IMR-90 (cell line): ENCODE data around the gene INPP5J. TPM values are rescaled to one million over a fixed set of nuclear protein-coding genes. Genes with fewer than 3 reads are reported as not detected.

ENCODE experiments used
- ATAC-seq: fragments of 200-7000 bp; cut with Tn5 transposase; 2 replicates; pipeline ENCODE4 v1.9.1; 2020; ENCODE audit warnings: low read depth, mild to moderate bottlenecking, moderate library complexity
- BruUV-seq: library from RNA; stranded (reverse); fragments of 400-500 nt; replicated peaks from 2 replicates; lab custom pipeline; 2021; lab: Mats Ljungman, UMichigan
- CTCF ChIA-PET: fragments of 300-600 bp; formaldehyde crosslinking; extraction: SDS; loops from one replicate; lab custom pipeline; 2021; ENCODE audit warnings: antibody characterized with exemption; lab: Yijun Ruan, JAX
- POLR2A ChIA-PET: fragments of 300-600 bp; sonication (Branson Sonifier 250); formaldehyde crosslinking; loops from one replicate; lab custom pipeline; 2022; ENCODE audit warnings: antibody characterized with exemption; ENCODE audit not compliant: unreplicated experiment; lab: Charles Lee
- DNase-seq: peaks from one replicate; pipeline ENCODE4 v3.0.0; 2013
- H2AFZ ChIP-seq: replicated peaks from 2 replicates; pipeline ENCODE3; 2013; ENCODE audit warnings: low read length, mild to moderate bottlenecking; ENCODE audit not compliant: poor library complexity
- H2AK5ac ChIP-seq: 2 replicates; pipeline ENCODE4 v1.6.1; 2013; ENCODE audit warnings: low read depth, low read length, inconsistent platforms
- H2AK9ac ChIP-seq: replicated peaks from 2 replicates; pipeline ENCODE3; 2013; ENCODE audit warnings: mild to moderate bottlenecking, low read depth, low read length, moderate library complexity; ENCODE audit not compliant: poor library complexity
- H2BK120ac ChIP-seq: 2 replicates; pipeline ENCODE4 v1.6.1; 2013; ENCODE audit warnings: low read depth, low read length, inconsistent platforms
- H2BK15ac ChIP-seq: 3 replicates; pipeline ENCODE4 v1.6.1; 2013; ENCODE audit warnings: low read depth, low read length, inconsistent platforms
- H2BK20ac ChIP-seq: 2 replicates; pipeline ENCODE4 v1.6.1; 2013; ENCODE audit warnings: low read depth, mild to moderate bottlenecking, inconsistent platforms, low read length, moderate library complexity
- H2BK5ac ChIP-seq: 2 replicates; pipeline ENCODE4 v1.6.1; 2013; ENCODE audit warnings: mild to moderate bottlenecking, low read depth, low read length, inconsistent platforms; ENCODE audit not compliant: poor library complexity, severe bottlenecking
- H3K14ac ChIP-seq: replicated peaks from 2 replicates; pipeline ENCODE4 v1.6.1; 2013; ENCODE audit warnings: low read depth, low read length, inconsistent platforms
- H3K18ac ChIP-seq: 2 replicates; pipeline ENCODE4 v1.6.1; 2013; ENCODE audit warnings: low read depth, low read length, control low read depth
- H3K23ac ChIP-seq: 2 replicates; pipeline ENCODE4 v1.6.1; 2013; ENCODE audit warnings: low read depth, low read length, inconsistent platforms
- H3K27ac ChIP-seq: 2 replicates; pipeline ENCODE4 v1.5.1; 2013; ENCODE audit warnings: mild to moderate bottlenecking, control low read depth, low read length; ENCODE audit not compliant: insufficient read depth
- H3K27me3 ChIP-seq: 2 replicates; pipeline ENCODE4 v1.6.1; 2013; ENCODE audit warnings: low read length; ENCODE audit not compliant: control insufficient read depth, insufficient read depth
- H3K36me3 ChIP-seq: 2 replicates; pipeline ENCODE4 v1.6.1; 2013; ENCODE audit warnings: low read length, mixed read lengths; ENCODE audit not compliant: control insufficient read depth, insufficient read depth
- H3K4ac ChIP-seq: 2 replicates; pipeline ENCODE4 v1.6.1; 2013; ENCODE audit warnings: low read depth, low read length, inconsistent platforms
- H3K4me1 ChIP-seq: 2 replicates; pipeline ENCODE4 v1.6.1; 2013; ENCODE audit warnings: low read length, mixed read lengths; ENCODE audit not compliant: control insufficient read depth, insufficient read depth
- H3K4me2 ChIP-seq: 2 replicates; pipeline ENCODE4 v1.6.1; 2013; ENCODE audit warnings: low read depth, mild to moderate bottlenecking, control low read depth, low read length, moderate library complexity
- H3K4me3 ChIP-seq: 2 replicates; pipeline ENCODE4 v1.5.1; 2013; ENCODE audit warnings: low read depth, mild to moderate bottlenecking, control low read depth, low read length, moderate library complexity; ENCODE audit not compliant: insufficient read depth
- H3K56ac ChIP-seq: 2 replicates; pipeline ENCODE4 v1.6.1; 2013; ENCODE audit warnings: low read length, inconsistent platforms; ENCODE audit not compliant: insufficient read depth; ENCODE audit errors: extremely low read depth
- H3K79me1 ChIP-seq, 2 experiments: 2 replicates each; pipeline ENCODE4 v1.6.1; 2013; ENCODE audit warnings: low read length in 2 of 2, inconsistent platforms in 1 of 2, low read depth in 1 of 2
- H3K9ac ChIP-seq: 2 replicates; pipeline ENCODE4 v1.6.1; 2013; ENCODE audit warnings: low read depth, low read length, control low read depth
- H3K9me1 ChIP-seq: 2 replicates; pipeline ENCODE4 v1.6.1; 2013; ENCODE audit warnings: low read length, inconsistent platforms; ENCODE audit not compliant: insufficient read depth
- H3K9me3 ChIP-seq: 2 replicates; pipeline ENCODE4 v1.6.1; 2013; ENCODE audit warnings: low read length; ENCODE audit not compliant: control insufficient read depth, insufficient read depth
- H4K20me1 ChIP-seq: 2 replicates; pipeline ENCODE4 v1.6.1; 2013; ENCODE audit warnings: low read length, inconsistent platforms; ENCODE audit not compliant: insufficient read depth
- H4K5ac ChIP-seq: 2 replicates; pipeline ENCODE4 v1.6.1; 2013; ENCODE audit warnings: mild to moderate bottlenecking, low read depth, low read length, control low read depth
- H4K8ac ChIP-seq, 2 experiments: 2 replicates each; pipeline ENCODE4 v1.6.1; 2013; ENCODE audit warnings: low read depth in 2 of 2, low read length in 2 of 2, control low read depth in 1 of 2, inconsistent platforms in 1 of 2
- H4K91ac ChIP-seq: 2 replicates; pipeline ENCODE4 v1.6.1; 2013; ENCODE audit warnings: low read depth, low read length, inconsistent platforms; ENCODE audit not compliant: insufficient read depth
- CEBPB ChIP-seq: IDR thresholded peaks from 2 replicates; pipeline ENCODE4 v1.6.1; 2012; ENCODE audit warnings: low read depth, low read length, improper control_type of control experiment
- FOS ChIP-seq: fragments of 150-350 bp; IDR thresholded peaks from 2 replicates; pipeline ENCODE4 v1.6.1; 2016; ENCODE audit warnings: low read depth, low read length
- MAFK ChIP-seq: IDR thresholded peaks from 2 replicates; pipeline ENCODE4 v1.6.1; 2012; ENCODE audit warnings: low read depth, low read length, improper control_type of control experiment
- RFX5 ChIP-seq: IDR thresholded peaks from 2 replicates; pipeline ENCODE4 v1.8.0; 2012; ENCODE audit warnings: low read depth, mild to moderate bottlenecking, low read length, moderate library complexity
- USF2 ChIP-seq: fragments of 150-350 bp; IDR thresholded peaks from 2 replicates; pipeline ENCODE4 v1.6.1; 2017; ENCODE audit warnings: mild to moderate bottlenecking, antibody characterized with exemption, low read length, low read depth
- dilution Hi-C: fragments of 300-500 bp; cut with HindIII; formaldehyde crosslinking; loops from one replicate; pipeline ENCODE4 v1.14.3; 2018; ENCODE audit warnings: low sequenced_read_pairs; ENCODE audit not compliant: unreplicated experiment
- in situ Hi-C: fragments of 300-500 bp; cut with MboI; formaldehyde crosslinking; loops from 3 replicates; pipeline ENCODE4 v1.14.3; 2019; ENCODE audit warnings: low sequenced_read_pairs, inconsistent platforms, mixed read lengths
- intact Hi-C: fragments of 100-400 bp; cut with micrococcal nuclease; formaldehyde crosslinking; loops from 2 replicates; pipeline ENCODE4 v1.10.0; 2022
- polyA plus RNA-seq, 3 experiments: library from polyadenylated mRNA; depleted of rRNA; stranded (reverse); fragments of >200 nt; gene quantifications; 2 replicates each; pipeline ENCODE4 v1.2.3, GENCODE V29; 2012; ENCODE audit warnings: low replicate concordance in 1 of 3
- total RNA-seq: library from RNA; depleted of rRNA; stranded (reverse); fragments of >200 nt; gene quantifications from 2 replicates; pipeline ENCODE4 v1.2.3, GENCODE V29; 2012

INPP5J gene
- total and polyA plus RNA-seq, 2 of the 4 experiments (the other 2 are of a cell fraction), result 0.36 to 2.2 TPM

DNA sequence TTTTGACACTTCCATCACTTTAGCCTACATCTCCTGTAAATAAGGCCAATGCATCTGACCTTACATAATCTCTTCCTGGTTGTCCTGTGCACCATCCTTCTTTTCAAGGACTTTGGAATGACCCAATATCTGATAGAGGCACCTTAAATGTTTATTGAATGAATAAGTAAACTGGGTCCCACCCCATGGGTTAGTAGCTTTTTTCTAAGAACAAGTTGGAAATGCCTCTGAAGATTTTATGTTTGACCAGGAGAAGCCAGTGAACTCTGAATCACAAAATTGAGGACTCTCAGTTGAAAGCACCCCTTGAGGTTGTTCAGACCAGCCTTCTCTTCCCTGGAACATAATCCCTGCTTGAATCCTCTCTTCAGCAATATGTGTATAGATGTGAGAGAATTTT is 38.6 kb downstream of the INPP5J start:
- DNase-seq (no peak), ATAC-seq (no peak)
- dilution Hi-C loops (no loop called here), in situ Hi-C loops (no loop called here), intact Hi-C loops (loop anchor here (5.0 kb wide), 1 partner anchor 71 kb away; no protein-coding TSS in a partner anchor)
- Histone ChIP-seq H3K4me3 (peak overlapping the region; percentile 90), H3K4me2 (peak overlapping the region; percentile 95), H3K9ac (peak overlapping the region; percentile 97; the same call in 1 of the 2 replicates), H3K56ac (no peak overlapping the region), H4K8ac (no peak overlapping the region; a peak in 1 of 4 replicates), H4K20me1 (peaks cover 9% of the 10 kb centered on the region; the same call in 1 of the 2 replicates), H2BK5ac (peak overlapping the region; percentile 46), H3K9me1 (peaks cover 15% of the 10 kb centered on the region), H3K23ac (peak overlapping the region; percentile 81; the same call in 1 of the 2 replicates), H4K5ac (peak overlapping the region; percentile 32; the same call in 1 of the 2 replicates), H4K91ac (no peak overlapping the region), H3K14ac (peak overlapping the region; percentile 24; the same call in 1 of the 2 replicates), H2BK20ac (no peak overlapping the region), H3K18ac (no peak overlapping the region; the same call in 1 of the 2 replicates), H3K27ac (peak overlapping the region; percentile 25; the same call in 1 of the 2 replicates), H2BK120ac (no peak overlapping the region), H2BK15ac (no peak overlapping the region), H3K27me3 (no peaks in the 10 kb centered on the region), H3K4me1 (peaks cover 11% of the 10 kb centered on the region), H2AK5ac (no peak overlapping the region; the same call in 1 of the 2 replicates), H3K4ac (peak overlapping the region; percentile 4; the same call in 1 of the 2 replicates), H3K9me3 (no peaks in the 10 kb centered on the region), H3K79me1 (peaks cover 12 to 42% of the 10 kb centered on the region in 2 experiments; a peak in 3 of 4 replicates), H2AFZ (no peak overlapping the region), H3K36me3 (peaks cover 14% of the 10 kb centered on the region), H2AK9ac (no peak overlapping the region)
- BruUV-seq, result TSS peak; percentile 34
- ChIA-PET POLR2A (no interaction called here), CTCF (interaction anchor here (0.6 to 1.2 kb wide), 2 partner anchors 13 to 81 kb away, joined by 3 read pairs; no protein-coding TSS in a partner anchor)
- TF ChIP-seq FOS (no peak), MAFK (no peak), RFX5 (no peak), USF2 (no peak), CEBPB (no peak)
